Activated T-cell treated with anti-CD3 and anti-CD28 coated beads for 1 hour (primary cell): Measurements from ENCODE around the gene COL3A1.

Experiments
- DNase-seq: peaks from one replicate; pipeline ENCODE4 v3.0.0-alpha.2; 2020; ENCODE audit warnings: low read depth

COL3A1 gene

DNA sequence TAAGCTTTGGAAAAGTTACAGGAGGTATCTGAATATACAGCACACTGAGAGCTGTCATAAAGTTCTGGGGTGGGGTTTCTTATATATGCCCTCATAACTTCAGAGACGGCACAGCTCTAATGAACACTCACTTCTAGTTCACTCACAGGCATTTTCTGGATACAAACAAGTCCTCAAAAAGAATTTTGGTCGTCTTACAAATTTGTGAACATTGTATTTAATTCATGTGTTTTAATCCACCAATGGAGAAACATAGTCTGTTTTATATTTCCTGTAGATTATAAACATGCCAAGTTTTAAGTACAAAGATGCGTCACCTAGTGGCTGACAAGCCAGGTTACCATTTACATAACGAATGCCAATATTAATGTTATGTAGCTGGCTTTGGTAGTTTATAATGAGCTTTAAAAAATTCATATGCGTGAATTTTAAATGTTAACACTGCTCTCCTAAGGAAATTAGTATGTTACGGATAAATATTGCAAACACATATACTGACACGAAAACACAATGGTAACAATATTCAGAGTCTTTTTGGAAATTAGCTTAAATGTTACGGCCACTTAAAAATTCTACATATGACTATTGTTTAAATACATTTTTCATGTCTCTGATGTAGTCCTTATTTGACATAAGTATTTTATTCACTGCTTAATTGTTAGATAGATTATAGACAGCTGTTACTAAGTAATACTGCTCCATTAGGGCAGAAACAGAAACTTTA is 2.5 kb downstream of the COL3A1 start:
- no peak for DNase-seq

DNA sequence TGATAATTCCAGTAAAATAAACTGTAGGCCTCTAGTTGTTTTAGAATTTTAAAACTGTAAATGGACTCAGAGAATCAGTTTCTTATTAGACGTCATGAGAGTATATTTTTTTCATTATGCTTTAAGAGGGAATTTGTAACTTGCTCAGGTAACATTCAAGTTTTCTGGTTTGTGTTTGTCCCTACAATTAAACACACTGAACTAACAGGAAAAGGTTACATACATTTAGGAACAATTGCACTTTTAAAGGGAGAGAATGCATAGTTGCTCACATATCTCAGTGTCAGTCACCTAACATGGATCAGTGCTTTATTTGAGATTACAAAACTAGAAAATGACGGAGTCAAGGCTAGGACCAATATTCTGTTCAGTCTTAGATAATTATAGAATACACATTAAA is 3.1 kb downstream of the COL3A1 start:
- no peak for DNase-seq

DNA sequence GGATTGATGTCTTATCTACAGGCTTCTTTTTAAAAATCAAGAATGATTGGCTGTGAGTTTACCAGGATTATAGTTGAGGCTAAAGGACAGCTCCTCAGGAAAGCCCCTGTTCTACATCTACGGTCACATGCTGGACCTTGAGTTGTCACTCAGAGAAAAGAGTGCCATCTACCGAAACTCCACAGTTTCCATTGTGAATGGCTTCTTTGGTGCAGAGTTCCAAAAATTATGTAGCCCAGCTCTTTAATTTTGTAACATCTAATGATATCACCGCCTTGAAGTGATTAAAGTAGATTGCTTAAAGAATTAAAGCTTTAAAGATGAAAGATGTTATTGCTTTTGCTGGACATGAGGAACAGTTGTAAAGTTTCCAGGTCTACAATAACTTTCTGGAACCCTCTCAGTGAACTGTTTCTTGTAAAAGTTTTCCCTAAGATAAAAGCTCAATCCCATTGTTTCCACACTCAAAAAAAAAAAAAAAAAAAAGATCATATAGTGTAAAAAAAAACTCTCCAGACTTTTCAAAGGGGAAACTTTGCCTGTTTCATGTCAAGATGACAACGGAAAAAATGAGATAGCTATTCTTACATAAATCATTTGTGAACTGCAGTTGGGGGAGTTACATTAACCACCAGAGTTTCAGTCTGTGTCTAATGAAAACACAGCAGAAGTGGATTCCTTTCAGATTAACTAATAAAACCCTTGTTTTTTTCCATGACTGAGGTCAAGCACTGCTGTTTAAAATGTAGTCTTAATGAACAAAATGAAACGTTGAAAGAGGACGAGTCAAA is 4.3 kb downstream of the COL3A1 start:
- DNase-seq, result no peak

DNA sequence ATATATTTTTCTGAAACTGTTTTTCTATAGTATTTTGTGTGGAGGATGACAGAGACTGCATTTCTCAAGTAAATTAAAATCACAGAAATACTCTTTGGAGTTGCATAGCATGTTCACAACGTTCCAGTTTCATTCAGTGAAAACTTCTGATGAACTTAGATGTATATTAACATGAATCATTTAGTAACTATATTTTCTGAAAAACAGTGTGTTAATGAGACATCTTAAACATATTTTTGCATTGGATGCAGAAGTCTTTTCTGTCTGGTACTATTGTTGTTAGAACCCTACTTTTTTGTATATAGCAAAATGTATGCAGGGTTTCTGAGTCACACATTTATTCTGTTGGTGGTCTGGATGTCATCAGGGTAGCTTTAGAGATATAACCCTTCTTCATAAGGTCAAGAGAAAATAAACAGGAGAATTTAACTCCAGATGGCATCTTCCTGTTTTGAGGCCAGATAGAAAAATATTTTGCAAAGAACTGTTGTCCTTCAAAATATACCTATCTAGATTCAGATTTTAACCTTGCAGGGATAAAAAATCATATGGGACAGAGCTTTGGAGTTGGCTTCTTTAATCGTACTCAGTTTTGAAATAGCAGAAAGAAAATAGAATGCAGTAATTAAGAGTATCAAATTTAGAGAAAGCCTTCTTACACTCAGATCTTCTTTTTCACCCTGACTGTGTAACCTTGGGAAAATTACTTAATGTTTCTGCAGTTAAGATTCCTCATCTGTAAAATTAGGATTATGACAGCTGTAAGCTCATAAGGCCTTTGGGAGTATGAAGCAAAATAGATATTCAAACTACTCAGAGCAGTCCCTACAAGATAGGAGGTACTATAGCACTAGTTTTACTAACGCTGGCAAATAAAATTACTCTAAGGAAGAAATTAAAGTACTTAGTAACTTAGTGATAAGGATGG is 5.3 kb downstream of the COL3A1 start:
- no peak for DNase-seq

DNA sequence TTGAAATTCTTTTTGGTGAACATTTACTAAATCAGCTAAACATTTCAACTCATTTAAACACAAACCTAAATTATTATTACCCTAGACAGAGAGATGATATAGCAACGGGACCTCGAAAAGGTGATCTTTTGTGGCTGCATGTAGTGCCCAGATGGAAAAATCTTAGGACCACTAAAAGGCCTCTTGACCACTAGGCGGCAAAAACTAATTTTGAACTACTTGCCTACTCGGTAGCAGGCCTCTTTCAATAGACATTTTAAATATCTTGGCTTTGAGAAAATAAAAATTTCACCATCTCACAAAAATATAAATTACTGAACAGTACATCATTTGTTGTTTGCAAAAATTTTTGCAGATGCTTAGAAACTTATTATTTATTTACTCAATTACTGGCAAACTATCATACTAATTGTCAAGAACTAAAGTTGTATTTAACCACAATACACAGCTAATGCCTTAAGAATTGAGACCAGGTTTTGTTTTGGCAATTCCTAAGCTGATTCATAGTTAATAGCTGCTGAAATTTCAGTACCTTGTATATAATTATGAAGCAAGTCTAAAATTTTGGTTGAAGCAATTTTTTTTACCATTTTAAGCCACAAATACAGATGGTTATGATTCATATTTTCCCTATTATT is 9.4 kb downstream of the COL3A1 start:
- no peak for DNase-seq

DNA sequence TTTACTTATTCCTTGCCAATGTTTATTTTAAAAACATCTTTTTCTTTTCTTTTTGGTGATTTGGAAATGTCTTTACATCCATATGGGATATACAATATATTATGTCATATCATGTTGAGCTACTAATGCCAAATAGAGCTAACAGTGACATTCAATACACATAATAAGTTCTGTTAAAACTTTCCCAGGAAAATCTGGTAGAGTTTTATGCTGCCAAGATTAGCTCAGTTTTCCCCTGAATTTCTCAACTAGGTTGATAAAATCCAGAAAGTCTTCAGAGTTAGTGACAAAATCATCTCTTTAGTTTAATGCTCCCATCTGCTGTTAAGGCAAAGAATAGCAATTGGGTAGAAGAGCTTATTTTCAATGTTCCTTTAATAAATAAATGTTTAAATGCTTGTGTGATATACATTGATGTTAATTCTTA is 9.9 kb downstream of the COL3A1 start:
- DNase-seq, result no peak

DNA sequence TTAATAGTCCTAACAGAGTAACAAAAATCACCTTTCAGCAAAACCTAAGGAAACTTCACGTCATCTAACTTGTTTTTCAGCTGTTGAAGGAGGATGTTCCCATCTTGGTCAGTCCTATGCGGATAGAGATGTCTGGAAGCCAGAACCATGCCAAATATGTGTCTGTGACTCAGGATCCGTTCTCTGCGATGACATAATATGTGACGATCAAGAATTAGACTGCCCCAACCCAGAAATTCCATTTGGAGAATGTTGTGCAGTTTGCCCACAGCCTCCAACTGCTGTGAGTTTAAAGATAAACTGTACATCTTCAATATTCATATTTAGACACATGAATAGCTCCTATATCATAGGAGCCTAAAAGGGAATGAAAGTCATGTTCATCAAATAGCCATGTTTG is 10.5 kb downstream of the COL3A1 start:
- DNase-seq, result no peak

DNA sequence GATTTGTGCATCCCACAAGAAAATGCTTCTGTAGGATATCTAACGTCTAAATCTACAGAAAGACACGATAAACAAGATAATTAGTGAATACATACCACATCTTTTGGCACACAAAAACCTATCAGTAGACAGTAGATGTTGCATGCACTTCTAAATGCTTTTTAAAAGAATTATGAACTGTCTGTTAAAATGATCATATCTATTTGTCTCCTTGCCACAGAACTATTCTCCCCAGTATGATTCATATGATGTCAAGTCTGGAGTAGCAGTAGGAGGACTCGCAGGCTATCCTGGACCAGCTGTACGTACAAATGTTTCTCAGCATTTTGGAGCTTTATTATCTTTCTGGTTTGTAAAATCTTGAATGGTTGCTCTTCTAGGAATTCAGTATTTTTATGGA is 12.7 kb downstream of the COL3A1 start:
- DNase-seq, result no peak

DNA sequence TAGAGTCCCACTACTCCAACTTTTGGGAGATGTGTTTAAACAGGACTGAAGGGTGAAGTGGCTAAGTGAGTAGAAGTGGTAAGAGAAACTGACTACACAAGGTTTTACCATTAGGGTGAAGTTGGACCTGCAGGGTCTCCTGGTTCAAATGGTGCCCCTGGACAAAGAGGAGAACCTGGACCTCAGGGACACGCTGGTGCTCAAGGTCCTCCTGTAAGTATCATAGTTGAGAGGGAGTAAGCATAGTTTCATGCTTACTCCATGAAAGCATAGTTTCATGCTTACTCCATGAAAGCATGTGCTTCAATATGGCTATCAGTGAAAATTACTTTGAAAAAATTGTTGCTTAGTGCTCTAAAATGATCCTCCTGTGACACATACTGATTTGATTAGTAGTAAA is 19.1 kb downstream of the COL3A1 start:
- DNase-seq, result no peak

DNA sequence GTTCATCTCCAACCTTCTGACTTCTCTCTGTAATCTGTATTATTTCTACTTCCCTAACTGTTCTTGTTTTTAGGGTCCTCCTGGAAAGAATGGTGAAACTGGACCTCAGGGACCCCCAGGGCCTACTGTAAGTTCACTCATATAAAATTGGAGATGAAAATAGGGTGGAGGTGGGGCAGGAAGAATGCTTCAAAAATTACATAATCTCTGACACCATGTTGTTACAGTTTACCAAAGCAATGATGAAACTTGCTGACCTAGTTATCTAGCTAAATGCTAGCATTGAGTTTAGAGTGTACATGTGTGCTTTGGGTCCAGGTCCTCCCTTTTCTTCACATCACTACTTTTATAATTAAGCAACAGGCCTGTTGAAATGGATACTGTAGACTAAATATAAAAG is 23.1 kb downstream of the COL3A1 start:
- no peak for DNase-seq

DNA sequence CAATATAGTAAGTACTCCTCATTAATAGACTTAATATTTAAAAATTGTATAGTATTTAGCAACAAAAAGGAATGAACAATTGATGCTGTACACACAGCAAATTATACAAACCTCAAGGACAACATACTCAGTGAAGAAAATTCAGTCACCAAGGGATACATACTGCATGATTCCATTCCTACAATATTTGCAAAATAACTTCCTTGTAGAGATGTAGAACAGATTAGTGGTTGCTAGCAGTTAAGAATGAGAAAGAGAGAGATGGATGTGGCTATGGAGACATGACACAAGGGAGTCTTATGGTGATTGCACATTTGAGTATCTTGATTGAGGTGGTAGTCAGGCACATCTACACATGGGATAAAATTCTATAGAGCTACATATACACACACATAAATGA is 26.0 kb downstream of the COL3A1 start:
- no peak for DNase-seq

DNA sequence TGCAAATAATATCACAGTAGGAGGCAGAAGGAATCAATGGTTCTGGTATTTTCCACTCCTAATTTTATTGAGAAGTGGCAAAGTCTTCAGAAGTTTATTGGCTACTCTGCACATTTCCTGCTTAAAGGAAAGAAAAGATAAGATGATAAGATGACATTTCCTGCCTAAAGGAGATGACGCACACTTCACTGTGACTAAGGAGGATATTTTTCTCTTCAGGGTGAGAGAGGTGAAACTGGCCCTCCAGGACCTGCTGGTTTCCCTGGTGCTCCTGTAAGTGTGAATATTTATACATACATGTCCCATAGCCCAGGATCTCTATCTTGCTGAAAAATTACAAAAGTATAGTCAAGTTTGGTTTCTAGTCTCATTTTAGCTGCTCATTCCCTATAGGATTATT is 27.9 kb downstream of the COL3A1 start:
- no peak for DNase-seq

DNA sequence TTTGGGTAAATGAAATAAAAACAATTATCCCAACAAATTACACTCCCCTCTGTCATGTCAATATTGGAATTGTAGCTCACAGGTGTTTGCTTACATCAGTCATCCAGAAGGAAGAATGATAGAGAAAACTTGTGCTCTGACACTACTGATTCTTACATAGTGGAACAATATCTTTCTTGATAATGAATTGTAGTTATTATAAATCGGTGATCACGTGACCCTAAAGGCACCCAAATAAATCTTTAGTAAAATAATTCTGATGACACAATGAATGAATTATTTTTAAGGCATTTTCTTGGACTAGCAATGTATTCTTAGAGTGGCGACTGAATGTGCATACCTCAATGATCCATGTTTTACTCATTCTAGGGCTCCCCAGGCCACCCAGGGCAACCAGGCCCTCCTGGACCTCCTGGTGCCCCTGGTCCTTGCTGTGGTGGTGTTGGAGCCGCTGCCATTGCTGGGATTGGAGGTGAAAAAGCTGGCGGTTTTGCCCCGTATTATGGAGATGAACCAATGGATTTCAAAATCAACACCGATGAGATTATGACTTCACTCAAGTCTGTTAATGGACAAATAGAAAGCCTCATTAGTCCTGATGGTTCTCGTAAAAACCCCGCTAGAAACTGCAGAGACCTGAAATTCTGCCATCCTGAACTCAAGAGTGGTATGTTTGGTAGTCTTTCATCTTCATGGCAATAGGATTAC is 34.5 kb downstream of the COL3A1 start:
- no peak for DNase-seq

DNA sequence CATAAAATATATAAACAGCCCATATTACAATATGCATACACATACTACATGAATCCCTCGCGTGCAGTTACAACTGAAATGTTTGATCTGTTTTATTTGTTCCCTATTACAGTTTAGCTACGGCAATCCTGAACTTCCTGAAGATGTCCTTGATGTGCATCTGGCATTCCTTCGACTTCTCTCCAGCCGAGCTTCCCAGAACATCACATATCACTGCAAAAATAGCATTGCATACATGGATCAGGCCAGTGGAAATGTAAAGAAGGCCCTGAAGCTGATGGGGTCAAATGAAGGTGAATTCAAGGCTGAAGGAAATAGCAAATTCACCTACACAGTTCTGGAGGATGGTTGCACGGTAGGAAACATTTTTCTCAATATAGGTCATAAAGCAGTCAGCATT is 36.4 kb downstream of the COL3A1 start:
- DNase-seq, result no peak

DNA sequence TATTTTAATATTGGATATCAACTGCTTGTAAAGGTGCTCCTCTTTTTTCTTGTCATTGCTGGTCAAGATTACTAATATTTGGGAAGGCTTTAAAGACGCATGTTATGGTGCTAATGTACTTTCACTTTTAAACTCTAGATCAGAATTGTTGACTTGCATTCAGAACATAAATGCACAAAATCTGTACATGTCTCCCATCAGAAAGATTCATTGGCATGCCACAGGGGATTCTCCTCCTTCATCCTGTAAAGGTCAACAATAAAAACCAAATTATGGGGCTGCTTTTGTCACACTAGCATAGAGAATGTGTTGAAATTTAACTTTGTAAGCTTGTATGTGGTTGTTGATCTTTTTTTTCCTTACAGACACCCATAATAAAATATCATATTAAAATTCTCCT is 38.2 kb downstream of the COL3A1 start:
- no peak for DNase-seq

DNA sequence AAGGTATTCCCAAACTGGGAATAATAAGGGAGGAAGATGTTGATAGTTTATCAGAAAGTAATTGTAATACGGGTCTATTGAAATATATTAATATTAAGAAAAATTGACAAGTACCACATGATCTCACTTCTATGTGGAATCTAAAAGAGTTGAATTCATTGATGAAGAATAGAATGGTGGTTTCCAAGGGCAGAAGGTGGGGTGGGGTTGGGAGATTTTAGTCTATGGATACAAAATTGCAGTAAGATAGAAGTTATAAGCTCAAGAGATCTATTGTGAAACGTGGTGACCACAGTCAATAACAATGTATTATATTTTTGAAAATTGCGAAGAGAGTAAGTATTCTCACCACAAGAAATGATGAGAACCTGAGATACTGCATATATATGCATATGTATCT is 38.9 kb downstream of the COL3A1 start:
- DNase-seq, result no peak

DNA sequence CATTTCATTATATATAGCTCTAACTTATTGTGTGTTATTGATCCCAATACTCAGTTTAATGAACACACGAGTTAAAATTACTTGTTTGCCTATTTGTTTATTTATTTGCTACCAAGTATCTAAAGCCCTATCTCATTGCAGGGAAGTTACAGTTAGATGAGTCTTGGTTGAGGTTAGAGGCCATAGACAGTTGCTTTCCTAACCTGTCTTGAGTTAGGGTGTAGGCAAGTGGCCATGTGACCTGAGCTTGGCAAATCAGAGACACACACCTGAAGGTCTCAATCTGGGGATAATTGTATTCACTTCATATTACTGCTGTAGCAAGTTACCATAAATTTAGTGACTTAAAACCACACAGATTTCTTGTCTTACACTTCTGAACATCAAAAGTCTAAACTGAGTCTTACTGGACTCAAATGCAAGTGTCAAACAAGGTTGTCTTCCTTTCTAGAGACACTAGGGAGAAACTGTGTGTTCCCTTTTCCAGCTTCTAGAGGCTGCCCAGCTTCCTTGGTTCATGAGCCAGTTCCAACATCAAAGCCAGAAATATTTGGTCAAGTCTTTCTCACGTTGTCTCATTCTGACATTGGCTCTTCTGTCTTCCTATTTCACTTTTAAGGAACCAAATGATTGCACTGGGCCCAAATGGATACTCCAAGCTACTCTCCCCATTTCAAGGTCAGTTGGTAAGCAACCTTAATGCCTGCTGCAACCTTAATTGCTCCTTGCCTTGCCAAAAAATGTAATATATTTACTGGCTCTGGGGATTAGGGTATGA is 39.7 kb downstream of the COL3A1 start:
- DNase-seq, result no peak

DNA sequence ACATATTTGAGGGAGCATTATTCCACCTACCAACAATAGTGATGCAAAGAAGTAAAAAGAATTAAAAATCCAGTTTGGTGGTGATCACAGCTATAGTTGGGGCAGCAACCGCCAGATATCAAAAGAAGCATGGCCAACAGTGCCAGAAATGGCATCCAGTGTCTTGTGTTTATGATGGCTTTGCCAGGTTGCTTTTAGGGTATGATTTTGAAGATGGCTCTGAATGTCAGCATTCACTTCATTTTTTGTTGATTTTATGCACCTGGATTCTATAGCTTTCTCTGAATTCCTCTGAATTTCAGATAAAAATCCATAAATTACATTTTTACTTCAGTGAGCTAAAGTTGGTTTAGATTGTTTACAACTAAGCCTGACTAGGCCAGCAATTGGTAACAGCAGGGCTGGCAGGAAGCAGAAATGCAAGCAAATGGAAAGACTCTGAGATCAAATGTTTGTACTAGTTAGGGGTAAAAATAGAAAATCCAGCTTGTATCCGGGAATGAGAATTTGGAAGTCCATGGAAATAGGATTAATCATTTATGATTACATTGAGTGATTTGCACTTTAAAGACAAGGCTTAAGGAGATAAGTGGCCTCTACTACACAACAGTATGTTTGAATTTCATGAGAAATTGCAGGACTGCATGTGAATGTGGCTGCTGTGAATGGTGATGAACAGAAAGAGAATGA is 40.4 kb downstream of the COL3A1 start:
- no peak for DNase-seq

DNA sequence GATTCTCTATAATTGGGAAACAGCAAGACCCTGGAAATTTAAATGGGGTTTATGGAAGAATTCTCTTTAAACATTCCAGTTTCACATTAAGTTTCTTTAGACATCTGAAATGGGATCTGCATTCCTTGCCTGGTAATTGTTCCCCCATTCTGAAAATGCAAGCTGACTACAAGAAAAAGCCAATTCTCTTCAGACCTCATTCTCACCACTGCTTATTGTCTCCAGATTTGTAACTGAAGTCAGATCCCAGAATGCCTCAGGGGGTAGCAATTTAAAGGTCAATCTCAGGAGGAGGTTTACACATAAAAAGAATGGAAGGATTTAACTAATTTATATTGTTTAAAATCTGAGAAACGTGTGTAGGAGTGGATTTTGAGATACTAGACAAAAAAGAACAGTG is 41.2 kb downstream of the COL3A1 start:
- DNase-seq, result no peak

DNA sequence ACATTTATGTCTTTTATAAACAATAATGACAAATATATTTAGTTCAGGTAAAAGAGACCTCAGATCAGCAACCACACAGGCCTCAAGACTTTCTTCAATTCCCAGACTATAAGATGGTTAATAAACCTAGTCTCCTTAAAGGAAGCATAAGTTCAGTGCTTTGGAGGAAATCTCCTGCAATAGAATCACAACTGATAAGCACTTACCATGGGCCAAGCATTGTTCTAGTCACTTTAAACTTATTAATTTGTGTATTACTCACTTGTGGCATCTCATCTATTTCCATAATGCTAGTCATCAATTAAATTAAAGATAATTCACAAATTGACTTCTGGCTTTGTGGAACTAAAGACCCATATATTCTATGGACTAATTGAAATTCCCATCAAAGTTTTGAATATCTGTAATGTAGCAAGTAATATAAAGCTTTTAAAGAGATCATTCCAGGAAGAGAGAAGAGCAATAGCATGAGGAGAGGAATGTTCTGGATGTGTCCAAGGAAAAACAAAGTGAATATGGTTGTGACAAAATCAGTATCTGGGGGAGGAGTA is 42.2 kb downstream of the COL3A1 start:
- no peak for DNase-seq
